Omental fat pad (tissue), 4 donors: ENCODE measurements around the gene HGS. TPM values are rescaled to one million over a fixed set of nuclear protein-coding genes. Genes with fewer than 3 reads are reported as not detected.

ENCODE experiments used
- ATAC-seq: fragments of 150-250 bp; one replicate; pipeline ENCODE4 v1.9.1; 2016; ENCODE audit warnings: mild to moderate bottlenecking, moderate library complexity; ENCODE audit not compliant: low FRiP score
- DNase-seq: peaks from one replicate; pipeline ENCODE4 v3.0.0-alpha.2; 2019; ENCODE audit warnings: low spot score
- total RNA-seq, 4 donors: library from RNA; depleted of rRNA; stranded (reverse); fragments of >200 nt; gene quantifications; one replicate each; pipeline ENCODE4 v1.1.0, GENCODE V29; 2016
- TF ChIP-seq, protein P1 (sequence below), 3 donors: fragments of 450-650 bp; IDR thresholded peaks; one replicate each; pipeline ENCODE4 v1.5.1; 2016 to 2017; ENCODE audit warnings: antibody characterized with exemption in 3 of 3, mild to moderate bottlenecking in 3 of 3, moderate library complexity in 2 of 3

HGS gene
- total RNA-seq, 4 donors from 2014 or later: 54.0 to 117 (median 66.9) TPM

DNA sequence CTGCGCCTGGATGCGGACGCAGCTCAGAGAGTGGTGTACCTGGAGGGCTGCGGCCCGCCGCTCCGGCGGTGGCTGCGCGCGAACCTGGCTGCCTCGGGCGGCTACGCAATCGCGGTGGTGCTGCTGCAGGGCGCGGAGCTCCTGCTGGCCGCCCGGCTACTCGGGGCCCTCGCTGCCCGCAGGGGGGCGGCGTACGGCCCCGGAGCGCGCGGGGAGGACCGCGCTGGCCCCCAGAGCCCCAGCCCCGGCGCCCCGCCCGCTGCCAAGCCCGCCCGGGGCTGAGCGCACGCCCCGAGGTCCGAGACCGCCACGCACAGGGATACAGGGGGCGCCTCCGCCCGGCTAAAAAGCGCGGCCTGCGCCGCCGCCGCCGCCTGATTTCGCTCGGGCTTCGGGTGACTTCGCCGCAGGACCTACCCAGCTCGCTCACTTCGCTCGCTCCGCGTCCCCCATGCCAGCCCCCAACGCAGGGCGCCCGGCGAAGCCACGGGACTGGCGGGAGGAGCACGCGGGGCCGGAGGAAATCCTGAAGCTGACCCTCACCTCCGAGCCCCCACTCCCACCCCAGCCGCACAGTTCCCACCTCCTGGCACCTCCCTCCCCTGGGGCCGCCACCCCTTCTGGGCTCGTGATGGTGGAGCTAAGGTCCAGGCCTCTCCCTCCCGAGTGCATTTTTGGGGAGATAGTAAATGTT is 35.7 kb upstream of the HGS start:
- ATAC-seq (no peak), DNase-seq (no peak)
- TF ChIP-seq, protein P1, sequence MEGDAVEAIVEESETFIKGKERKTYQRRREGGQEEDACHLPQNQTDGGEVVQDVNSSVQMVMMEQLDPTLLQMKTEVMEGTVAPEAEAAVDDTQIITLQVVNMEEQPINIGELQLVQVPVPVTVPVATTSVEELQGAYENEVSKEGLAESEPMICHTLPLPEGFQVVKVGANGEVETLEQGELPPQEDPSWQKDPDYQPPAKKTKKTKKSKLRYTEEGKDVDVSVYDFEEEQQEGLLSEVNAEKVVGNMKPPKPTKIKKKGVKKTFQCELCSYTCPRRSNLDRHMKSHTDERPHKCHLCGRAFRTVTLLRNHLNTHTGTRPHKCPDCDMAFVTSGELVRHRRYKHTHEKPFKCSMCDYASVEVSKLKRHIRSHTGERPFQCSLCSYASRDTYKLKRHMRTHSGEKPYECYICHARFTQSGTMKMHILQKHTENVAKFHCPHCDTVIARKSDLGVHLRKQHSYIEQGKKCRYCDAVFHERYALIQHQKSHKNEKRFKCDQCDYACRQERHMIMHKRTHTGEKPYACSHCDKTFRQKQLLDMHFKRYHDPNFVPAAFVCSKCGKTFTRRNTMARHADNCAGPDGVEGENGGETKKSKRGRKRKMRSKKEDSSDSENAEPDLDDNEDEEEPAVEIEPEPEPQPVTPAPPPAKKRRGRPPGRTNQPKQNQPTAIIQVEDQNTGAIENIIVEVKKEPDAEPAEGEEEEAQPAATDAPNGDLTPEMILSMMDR (IDR thresholded peaks at IDR 0.05): no peak

DNA sequence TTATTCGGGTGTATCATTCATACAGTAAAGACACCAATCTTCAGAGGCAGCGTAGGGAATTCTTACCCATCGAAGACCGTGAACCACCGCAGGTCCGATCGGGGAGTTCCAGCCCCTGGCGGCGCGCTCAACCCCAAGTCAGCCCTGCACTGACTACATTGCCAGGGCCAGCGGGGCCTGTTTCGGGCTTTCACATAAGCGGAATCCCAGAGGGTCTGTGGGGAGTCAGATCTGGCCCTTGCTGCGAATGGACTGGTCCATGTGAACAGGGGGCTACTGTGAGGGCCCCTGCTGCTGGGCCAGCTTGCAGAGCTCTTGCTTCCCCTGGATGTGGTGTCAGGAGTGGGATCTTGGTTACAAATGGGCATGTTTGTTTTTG is 35.1 kb upstream of the HGS start:
- TF ChIP-seq, protein P1 (IDR thresholded peaks at IDR 0.05): no peak
- DNase-seq (no peak), ATAC-seq (no peak)

DNA sequence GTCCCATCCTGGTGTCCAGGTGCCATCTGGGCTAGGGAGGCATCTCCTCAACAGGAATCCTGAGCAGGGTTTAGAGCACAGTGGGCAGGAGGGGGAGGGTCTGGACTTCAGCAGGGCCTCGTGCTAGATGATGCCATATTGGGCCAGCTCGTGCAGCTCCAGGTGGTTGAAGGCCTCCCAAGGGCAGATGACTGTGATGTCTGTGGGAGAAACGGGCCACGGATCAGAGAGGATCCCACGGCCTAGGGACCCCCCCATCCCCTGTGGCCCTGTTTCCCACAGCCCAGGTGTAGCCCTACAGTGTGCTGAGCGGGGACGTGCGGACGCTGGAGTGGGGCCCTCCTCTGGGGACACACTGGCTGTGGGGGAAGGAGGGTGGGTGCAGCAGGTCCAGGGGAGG is 32.9 kb upstream of the HGS start:
- ATAC-seq: no peak
- TF ChIP-seq, protein P1 (IDR thresholded peaks at IDR 0.05): no peak

DNA sequence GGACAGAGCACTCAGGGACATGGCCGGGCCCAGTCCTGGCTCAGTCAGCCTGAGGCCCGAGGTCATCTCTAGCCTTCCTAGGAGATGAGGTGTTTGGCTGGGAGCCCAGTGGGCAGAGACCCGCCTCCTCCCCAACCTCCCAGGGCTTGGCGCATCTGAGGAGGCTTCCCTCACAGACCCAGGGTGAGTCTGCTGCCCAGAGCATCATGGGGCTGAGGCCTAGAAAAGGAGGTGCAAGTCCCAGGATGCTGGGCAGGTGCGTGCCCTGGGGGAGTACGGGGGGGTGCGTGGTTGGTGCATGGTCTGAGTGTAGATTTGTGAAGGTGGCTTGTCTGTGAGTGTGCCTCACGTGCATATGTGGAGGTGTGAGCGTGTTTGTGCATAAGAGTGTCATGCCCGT is 32.1 kb upstream of the HGS start:
- ATAC-seq: no peak
- TF ChIP-seq, protein P1 (IDR thresholded peaks at IDR 0.05): no peak
- DNase-seq: no peak

More for the DNA sequence above, 32.9 kb upstream of the HGS start:
- DNase-seq: no peak

DNA sequence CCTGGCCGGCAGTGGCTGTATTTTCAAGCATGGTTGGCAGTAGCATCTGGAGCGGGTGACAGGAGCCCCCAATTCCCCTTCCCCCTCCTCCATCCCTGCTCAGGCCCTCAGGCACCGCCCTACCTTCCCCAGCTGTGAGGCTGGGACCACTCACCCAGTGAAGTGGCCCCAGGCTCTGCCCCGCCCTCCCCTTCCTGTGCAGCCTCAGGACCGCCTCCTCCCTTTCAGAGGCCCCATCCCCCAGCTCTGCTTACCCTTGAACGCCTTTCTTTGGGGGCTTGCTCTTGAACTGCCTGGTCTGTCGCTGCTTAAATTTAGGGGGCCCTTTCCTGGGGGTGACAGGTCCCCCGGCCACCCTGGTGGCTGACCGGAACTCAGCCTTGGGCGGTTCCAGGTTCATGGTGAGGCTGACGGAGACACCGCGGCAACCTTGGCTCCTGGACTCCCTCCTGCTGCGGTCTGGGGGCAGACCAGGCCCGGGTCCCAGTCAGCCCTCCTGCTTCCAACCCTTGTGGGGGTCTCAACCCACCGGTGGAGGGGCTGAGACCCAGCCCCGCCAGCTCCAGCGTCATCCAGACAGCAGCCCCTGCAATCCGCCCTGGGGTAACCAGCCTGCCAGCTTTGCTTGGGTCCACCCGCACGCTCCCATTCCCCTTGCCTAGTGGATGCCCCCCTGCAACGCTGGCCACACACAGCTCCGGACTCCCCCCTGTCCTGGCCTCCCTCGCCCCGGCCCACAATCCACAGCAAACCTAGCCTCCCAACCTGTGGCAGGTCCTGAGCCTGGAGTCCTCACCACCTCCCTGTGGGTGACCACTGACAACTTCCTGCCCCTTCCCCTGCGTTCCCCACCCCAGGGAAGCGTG is 30.7 kb upstream of the HGS start:
- DNase-seq (no peak), ATAC-seq (no peak)
- TF ChIP-seq, protein P1 (IDR thresholded peaks at IDR 0.05): no peak

DNA sequence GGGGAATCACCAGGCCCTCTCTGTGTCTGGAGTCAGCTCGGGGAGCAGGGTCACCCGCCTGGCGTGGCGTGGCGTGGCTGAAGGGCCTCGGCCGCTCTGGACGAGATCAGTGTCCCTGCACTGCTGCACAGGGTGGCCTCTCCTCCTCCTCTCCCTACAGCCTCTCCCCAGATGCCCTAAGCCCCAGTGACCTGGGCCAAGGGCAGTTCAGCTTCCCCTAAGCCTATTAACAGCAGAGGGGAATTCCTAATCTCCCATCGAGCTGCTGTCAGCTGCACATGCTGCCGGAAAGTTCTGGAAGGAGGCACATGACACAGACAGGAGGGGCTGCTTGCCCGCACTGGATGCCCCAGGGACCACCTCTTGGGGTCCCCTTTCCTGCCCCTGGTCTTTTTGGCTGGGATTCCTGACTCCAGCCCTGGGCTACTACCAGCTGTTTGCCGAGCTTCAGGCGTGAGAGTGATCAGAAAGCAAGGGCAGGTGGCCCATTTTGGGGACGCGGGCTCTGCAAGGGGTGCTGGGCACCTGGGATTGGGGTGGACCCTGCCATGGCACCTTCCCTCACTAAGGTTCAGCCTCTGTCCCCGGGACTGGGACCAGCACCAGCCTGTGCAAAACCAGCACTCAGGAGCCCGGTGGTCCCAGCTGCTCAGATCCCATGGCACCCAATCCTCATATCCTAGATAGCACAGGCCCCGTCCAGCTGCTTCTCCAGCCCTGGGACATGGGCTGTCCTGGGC is 28.3 kb upstream of the HGS start:
- DNase-seq: no peak
- peak; percentile 35 for ATAC-seq
- TF ChIP-seq, protein P1 (IDR thresholded peaks at IDR 0.05): no peak
